SU-DHL-6 (cell line): Measurements from ENCODE around the gene ANKRD63.

Experiments
- CTCF ChIP-seq: fragments of 200-600 bp; sonication (generic); IDR thresholded peaks from one replicate; pipeline ENCODE4 v1.5.1; 2017; ENCODE audit warnings: antibody characterized with exemption, mild to moderate bottlenecking, low read length, moderate library complexity; ENCODE audit not compliant: insufficient read depth, poor library complexity, severe bottlenecking
- EZH2phosphoT487 ChIP-seq: fragments of 200-600 bp; sonication (generic), shearing (Covaris generic); conservative IDR thresholded peaks from 2 replicates; pipeline ENCODE4 v1.6.1; 2018; ENCODE audit warnings: mild to moderate bottlenecking, antibody characterized with exemption, low read length, moderate library complexity, mixed read lengths

- no peak for TF ChIP-seq CTCF
- TF ChIP-seq EZH2phosphoT487, result no peak
Measured at GRCh38 chr15:40320409-40320808, 37.5 kb upstream of the ANKRD63 start.
